Measurements from ENCODE around the gene GMPR. TPM values are rescaled to one million over a fixed set of nuclear protein-coding genes. Genes with fewer than 3 reads are reported as not detected.

The GMPR gene
- total RNA-seq, 1 donor: 6.5 TPM

DNA sequence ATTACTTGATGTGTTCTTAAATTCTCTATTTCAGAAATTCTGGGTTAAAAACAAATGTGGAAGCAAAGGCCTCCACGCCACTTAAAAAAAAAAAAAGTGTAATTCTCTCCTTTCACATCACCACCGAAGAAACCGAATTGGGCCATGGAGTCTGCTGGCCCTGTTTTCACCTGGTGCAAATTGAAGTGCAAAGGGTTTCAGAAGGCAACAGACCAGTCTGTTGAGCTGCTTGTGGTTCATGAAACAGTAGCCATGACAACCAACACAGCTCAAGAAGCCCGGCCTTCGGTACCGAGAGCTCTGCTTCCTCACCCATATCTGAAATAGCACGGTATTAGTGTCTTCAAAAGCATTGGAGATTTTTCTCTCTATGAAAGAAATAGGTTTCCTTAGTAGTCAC is 63.1 kb downstream of the GMPR start:
- no peaks in the 10 kb centered on the region for H3K27me3 ChIP-seq (ENCODE audit: insufficient read depth, low read length)
- no peaks in the 10 kb centered on the region for H3K36me3 ChIP-seq (ENCODE audit: insufficient read depth, low read length)
- no peak for TF ChIP-seq CTCF (IDR thresholded peaks at IDR 0.05; ENCODE audit: extremely low read depth, low read depth, low read length)
- no peak overlapping the region for H3K4me2 ChIP-seq (ENCODE audit: insufficient read depth, low read length)
- no peaks in the 10 kb centered on the region for H3K79me2 ChIP-seq (ENCODE audit: insufficient read depth, low read length)
- no peak overlapping the region for H3K4me3 ChIP-seq (ENCODE audit: insufficient read depth, low read length)
- no peaks in the 10 kb centered on the region for H4K20me1 ChIP-seq (ENCODE audit: insufficient read depth, low read length)
- no peak overlapping the region for H2AFZ ChIP-seq (ENCODE audit: low read length)
- H3K27ac ChIP-seq (ENCODE audit: low read depth, low read length): no peak overlapping the region
- H3K4me1 ChIP-seq (ENCODE audit: insufficient read depth, low read length): no peaks in the 10 kb centered on the region
- H3K9me3 ChIP-seq (ENCODE audit: low read depth, low read length): no peaks in the 10 kb centered on the region
- no peak for DNase-seq (ENCODE audit: insufficient read length, low spot score, missing footprints)

GRCh38 chr6:16302721-16303552 is 64.5 kb downstream of the GMPR start:
- Histone ChIP-seq H4K20me1 (ENCODE audit: insufficient read depth, low read length) (no peaks in the 10 kb centered on the region), H2AFZ (ENCODE audit: low read length) (no peak overlapping the region), H3K9me3 (ENCODE audit: low read depth, low read length) (no peaks in the 10 kb centered on the region), H3K4me2 (ENCODE audit: insufficient read depth, low read length) (no peak overlapping the region), H3K27ac (ENCODE audit: low read depth, low read length) (no peak overlapping the region), H3K27me3 (ENCODE audit: insufficient read depth, low read length) (no peaks in the 10 kb centered on the region), H3K36me3 (ENCODE audit: insufficient read depth, low read length) (no peaks in the 10 kb centered on the region), H3K4me3 (ENCODE audit: insufficient read depth, low read length) (no peak overlapping the region), H3K79me2 (ENCODE audit: insufficient read depth, low read length) (no peaks in the 10 kb centered on the region), H3K4me1 (ENCODE audit: insufficient read depth, low read length) (no peaks in the 10 kb centered on the region)
- no peak for DNase-seq (ENCODE audit: insufficient read length, low spot score, missing footprints)
- TF ChIP-seq CTCF (IDR thresholded peaks at IDR 0.05; ENCODE audit: extremely low read depth, low read depth, low read length): no peak

DNA sequence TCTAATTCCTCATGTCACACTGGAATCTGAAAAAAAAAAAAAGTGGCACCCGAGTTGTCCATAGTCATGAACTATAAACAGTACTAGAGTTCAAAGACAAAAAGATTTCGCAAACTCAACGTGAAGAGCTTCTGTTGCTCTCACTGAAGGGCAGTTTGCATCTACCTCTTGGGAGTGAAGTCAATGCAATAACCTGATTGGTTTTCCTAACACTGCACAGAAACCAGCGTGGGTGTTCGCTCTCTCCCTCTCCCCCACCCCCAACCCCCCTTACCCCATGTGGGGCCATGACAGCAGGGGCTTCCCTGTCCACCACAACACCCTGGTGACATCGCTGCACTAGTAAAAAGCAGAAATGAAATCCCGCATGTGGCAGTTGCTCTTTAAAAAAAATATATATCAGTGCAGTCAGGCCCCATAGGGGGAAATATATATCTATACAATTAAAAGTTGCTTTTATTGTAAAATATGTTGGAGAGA is 66.9 kb downstream of the GMPR start:
- Histone ChIP-seq H3K4me3 (ENCODE audit: insufficient read depth, low read length) (no peak overlapping the region), H3K79me2 (ENCODE audit: insufficient read depth, low read length) (no peaks in the 10 kb centered on the region), H3K27ac (ENCODE audit: low read depth, low read length) (no peak overlapping the region), H4K20me1 (ENCODE audit: insufficient read depth, low read length) (no peaks in the 10 kb centered on the region), H3K27me3 (ENCODE audit: insufficient read depth, low read length) (no peaks in the 10 kb centered on the region), H2AFZ (ENCODE audit: low read length) (no peak overlapping the region), H3K36me3 (ENCODE audit: insufficient read depth, low read length) (no peaks in the 10 kb centered on the region), H3K4me1 (ENCODE audit: insufficient read depth, low read length) (no peaks in the 10 kb centered on the region), H3K9me3 (ENCODE audit: low read depth, low read length) (no peaks in the 10 kb centered on the region), H3K4me2 (ENCODE audit: insufficient read depth, low read length) (no peak overlapping the region)
- TF ChIP-seq CTCF (IDR thresholded peaks at IDR 0.05; ENCODE audit: extremely low read depth, low read depth, low read length): no peak
- DNase-seq (ENCODE audit: insufficient read length, low spot score, missing footprints): no peak

DNA sequence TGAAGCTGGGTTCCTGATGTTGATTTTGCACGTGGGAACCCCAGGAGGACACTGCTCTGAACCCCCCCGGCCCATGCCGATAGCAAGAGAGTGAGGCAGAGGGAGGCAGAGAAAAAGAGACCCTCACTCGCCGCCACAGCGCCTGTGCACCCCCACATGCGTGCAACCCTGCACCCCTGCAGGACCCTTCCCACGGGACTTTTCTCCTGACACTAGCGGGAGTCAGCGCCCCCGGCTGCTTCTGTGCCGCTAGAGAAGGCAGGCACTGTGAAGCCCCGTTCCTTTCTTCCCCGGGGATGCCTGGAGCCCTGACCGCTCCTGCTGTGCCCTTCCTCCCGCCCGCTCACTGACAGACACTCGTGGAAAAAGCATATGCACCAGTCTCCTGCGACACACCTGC is 67.4 kb downstream of the GMPR start:
- no peaks in the 10 kb centered on the region for H3K36me3 ChIP-seq (ENCODE audit: insufficient read depth, low read length)
- H3K9me3 ChIP-seq (ENCODE audit: low read depth, low read length): no peaks in the 10 kb centered on the region
- H2AFZ ChIP-seq (ENCODE audit: low read length): no peak overlapping the region
- H3K79me2 ChIP-seq (ENCODE audit: insufficient read depth, low read length): no peaks in the 10 kb centered on the region
- no peaks in the 10 kb centered on the region for H4K20me1 ChIP-seq (ENCODE audit: insufficient read depth, low read length)
- no peaks in the 10 kb centered on the region for H3K27me3 ChIP-seq (ENCODE audit: insufficient read depth, low read length)
- H3K27ac ChIP-seq (ENCODE audit: low read depth, low read length): no peak overlapping the region
- H3K4me1 ChIP-seq (ENCODE audit: insufficient read depth, low read length): no peaks in the 10 kb centered on the region
- no peak for DNase-seq (ENCODE audit: insufficient read length, low spot score, missing footprints)
- no peak overlapping the region for H3K4me2 ChIP-seq (ENCODE audit: insufficient read depth, low read length)
- TF ChIP-seq CTCF (IDR thresholded peaks at IDR 0.05; ENCODE audit: extremely low read depth, low read depth, low read length): no peak
- no peak overlapping the region for H3K4me3 ChIP-seq (ENCODE audit: insufficient read depth, low read length)

All from osteoblast (primary cell).